GM08714 (cell line): ENCODE measurements around the gene PTTG1IP.

Experiments
- H3K4me3 ChIP-seq: fragments of 200-500 bp; sonication (Bioruptor generic); 2 replicates; pipeline ENCODE4 v1.5.1; 2014; ENCODE audit warnings: mild to moderate bottlenecking, low read length, inconsistent platforms
- ZNF274 ChIP-seq: IDR thresholded peaks from 2 replicates; pipeline ENCODE4 v1.6.1; 2012; ENCODE audit warnings: mild to moderate bottlenecking, low read depth, low read length

PTTG1IP gene

GRCh38 chr21:44893948-44894656 lies 20.6 kb upstream of the PTTG1IP start:
- TF ChIP-seq ZNF274, result no peak

GRCh38 chr21:44893278-44893556 lies 19.7 kb upstream of the PTTG1IP start:
- no peak overlapping the region for H3K4me3 ChIP-seq

More at GRCh38 chr21:44893948-44894656, 20.6 kb upstream of the PTTG1IP start:
- no peak overlapping the region for H3K4me3 ChIP-seq

DNA sequence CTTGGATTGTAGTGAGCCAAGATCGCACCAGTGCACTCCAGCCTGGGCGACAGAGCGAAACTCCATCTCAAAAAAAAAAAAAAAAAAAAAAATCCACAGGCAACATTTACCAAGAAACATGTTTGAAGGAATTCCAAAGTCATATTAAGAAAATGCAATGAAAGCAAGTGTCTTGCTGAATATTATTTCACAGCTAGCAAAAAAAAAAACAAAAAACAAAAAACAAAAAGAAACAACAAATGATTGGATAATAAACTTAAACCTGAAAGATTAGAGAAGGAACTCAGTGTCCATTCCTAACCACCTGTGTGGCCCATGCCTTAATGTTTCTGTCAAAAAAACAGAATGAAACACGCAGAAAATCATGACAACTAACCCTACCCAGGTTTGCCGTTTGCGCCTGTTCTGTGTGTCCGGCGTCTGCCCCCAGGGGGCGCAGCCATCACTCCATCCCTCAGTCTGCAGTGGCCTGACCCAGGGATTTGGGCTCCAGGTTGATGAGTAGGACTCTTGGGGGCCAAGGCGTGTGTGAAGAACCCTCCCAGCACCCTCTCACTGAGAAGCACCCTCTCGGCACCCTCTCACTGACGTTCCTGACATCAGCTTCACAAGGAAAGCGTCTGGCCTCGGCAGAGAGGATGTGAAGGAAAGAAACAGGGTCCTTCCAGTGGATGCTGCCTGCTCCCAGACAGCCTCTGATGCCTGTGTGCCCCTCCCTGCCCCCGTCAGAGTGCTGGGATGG lies 19.2 kb upstream of the PTTG1IP start:
- no peak for TF ChIP-seq ZNF274
- H3K4me3 ChIP-seq, result no peak overlapping the region

More at GRCh38 chr21:44893278-44893556, 19.7 kb upstream of the PTTG1IP start:
- TF ChIP-seq ZNF274, result no peak

DNA sequence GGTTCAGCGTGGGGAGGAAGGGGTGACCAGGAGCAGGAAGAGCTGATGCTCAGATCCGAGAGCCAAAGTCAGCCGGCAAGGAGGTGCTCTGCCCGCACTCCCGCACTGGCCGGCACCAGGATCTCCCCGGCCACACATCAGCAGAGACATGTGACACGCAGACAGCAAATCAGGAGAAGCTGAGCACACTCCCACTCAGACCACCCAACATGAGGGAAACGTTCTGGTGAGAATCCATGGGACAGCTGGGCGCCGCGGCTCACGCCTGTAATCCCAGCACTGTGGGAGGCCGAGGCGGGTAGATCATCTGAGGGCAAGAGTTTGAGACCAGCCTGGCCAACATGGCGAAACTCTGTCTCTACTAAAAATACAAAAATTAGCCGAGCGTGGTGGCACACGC lies 18.6 kb upstream of the PTTG1IP start:
- no peak for TF ChIP-seq ZNF274
- no peak overlapping the region for H3K4me3 ChIP-seq

DNA sequence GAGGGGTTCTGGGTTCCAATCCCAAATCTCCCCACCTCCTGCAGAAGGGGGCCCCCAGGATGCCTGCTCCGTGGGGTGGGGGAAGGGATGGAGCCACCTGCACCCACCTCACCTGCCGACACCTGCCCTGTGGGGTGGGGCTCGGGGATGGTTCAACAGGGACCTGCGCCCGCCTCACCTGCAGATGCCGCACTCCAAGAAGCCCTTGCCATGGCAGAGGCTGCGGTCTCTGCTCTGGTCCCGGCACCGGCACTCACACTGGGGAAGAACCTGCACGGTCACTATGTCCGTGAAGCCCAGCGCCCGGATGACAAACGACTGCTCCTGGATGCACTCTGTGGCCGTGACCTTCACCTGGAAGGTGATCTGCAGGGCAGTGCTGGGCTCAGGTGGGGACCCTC lies 18.1 kb upstream of the PTTG1IP start:
- TF ChIP-seq ZNF274, result no peak

DNA sequence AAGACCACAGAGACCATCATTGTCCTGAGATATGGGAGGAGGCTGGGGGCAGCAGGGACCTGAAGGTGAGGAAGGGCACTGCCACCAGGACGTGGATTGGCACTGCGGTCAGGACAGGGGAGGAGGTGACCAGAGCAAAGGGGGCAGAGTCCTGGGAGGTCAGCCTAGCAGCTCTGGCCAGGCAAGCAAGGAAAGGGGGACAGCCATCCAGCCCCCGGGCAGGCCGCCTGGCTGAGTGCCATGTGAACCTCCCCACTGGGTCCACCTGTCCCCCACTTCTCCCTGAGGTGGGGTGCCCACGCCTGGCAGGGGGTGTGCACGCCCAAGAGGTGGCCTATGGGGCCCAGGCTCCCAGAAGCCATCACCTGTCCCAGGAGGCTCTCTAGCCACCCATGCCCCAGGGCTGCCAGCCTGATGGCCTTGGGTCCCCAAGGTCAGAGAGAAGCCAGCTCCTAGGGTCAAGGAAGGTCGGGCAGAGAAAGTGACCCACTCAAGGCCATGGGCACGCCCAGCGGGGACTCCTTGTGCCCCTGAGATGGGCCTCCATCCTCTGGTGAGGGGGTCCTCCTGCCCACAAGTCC lies 17.6 kb upstream of the PTTG1IP start:
- H3K4me3 ChIP-seq, result no peak overlapping the region
- TF ChIP-seq ZNF274, result no peak

More for the DNA sequence above, 18.1 kb upstream of the PTTG1IP start:
- no peak overlapping the region for H3K4me3 ChIP-seq

GRCh38 chr21:44890338-44890931 lies 16.9 kb upstream of the PTTG1IP start:
- no peak for TF ChIP-seq ZNF274
- no peak overlapping the region for H3K4me3 ChIP-seq

DNA sequence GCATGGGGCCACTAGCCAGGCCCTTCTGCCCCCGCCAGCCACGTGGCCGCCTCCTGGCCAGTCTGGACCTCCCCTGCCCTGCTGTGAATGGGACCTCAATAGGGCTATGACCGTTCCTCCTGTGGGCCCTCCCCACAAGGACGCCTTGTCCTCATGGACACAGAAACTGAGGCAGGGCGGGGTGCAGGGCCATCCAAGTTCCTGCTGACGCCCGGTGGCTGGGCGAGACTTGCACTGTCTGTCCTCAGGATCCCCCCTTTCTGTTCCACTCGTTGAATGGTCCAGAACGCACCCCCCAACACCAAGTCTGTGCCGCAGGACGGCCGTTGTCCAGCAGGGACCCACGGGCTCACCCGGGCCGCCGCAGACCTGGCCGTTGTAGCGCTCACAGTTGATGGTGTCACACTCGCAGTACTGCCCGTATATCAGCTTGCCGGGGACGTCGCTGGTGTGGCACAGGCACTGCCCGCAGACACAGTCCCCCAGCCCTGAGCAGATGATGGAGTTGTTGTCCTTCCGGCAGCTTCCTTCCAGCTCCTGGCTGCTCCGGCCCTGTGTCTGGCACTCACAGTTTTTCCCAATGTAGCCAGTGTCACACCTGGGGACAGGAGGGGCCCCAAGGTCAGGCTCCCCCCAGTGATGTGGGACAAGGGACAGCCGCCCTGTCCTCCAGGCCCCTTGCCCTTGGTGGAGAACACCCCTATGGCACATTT lies 16.3 kb upstream of the PTTG1IP start:
- TF ChIP-seq ZNF274, result no peak
- H3K4me3 ChIP-seq, result no peak overlapping the region

GRCh38 chr21:44888581-44889550 lies 15.4 kb upstream of the PTTG1IP start:
- no peak for TF ChIP-seq ZNF274
- H3K4me3 ChIP-seq, result no peak overlapping the region

DNA sequence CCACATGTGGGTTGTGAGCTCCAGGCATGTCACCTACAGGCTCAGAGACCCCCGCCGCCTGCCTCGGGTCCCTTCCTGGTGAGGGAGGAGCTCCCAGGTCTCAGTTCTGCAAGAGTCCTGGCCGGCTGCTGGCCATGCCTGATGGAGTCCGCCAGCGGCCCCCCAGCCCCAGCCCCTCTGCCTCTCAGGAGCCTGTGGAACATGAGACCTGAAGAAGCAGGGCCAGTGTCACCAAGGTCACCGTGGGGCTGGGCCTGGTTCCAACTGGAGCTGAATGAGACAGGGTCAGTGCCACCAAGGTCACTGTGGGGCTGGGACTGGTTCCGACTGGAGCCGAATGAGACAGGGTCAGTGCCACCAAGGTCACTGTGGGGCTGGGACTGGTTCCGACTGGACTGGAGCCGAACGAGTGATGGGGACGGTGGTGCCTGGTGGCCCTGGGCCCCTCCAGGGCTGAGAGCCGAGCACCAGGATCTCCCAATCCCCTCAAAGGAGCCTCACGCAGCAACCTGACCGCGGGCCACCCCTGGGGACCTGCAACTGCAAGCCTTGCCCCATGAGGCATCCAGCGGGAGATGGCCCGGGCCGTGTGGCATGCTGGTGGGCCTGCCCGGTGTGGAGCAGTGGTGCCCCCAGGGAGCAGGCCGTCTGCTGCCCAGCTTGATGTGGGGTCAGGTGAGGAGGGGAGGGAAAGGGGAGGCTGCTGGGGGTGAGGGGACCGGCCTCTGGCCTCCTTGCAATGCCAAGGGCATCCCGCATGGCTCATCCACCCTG lies 14.5 kb upstream of the PTTG1IP start:
- TF ChIP-seq ZNF274, result no peak
- no peak overlapping the region for H3K4me3 ChIP-seq

GRCh38 chr21:44887126-44887806 lies 13.8 kb upstream of the PTTG1IP start:
- no peak for TF ChIP-seq ZNF274

More at GRCh38 chr21:44887126-44887806, 13.8 kb upstream of the PTTG1IP start:
- no peak overlapping the region for H3K4me3 ChIP-seq
